Left cardiac atrium (tissue), 4 donors: Measurements from ENCODE around the gene PDGFD. TPM values are rescaled to one million over a fixed set of nuclear protein-coding genes. Genes with fewer than 3 reads are reported as not detected.

ENCODE experiments used
- ATAC-seq, 2 donors: fragments of 200-7000 bp; cut with Tn5 transposase; one replicate each; pipeline ENCODE4 v1.9.1; 2020; ENCODE audit warnings: mild to moderate bottlenecking in 2 of 2, moderate library complexity in 2 of 2
- DNase-seq: peaks from one replicate; pipeline ENCODE4 v3.0.0-alpha.2; 2020
- intact Hi-C, 2 donors: fragments of 100-400 bp; cut with DNase I; formaldehyde crosslinking; loops; one replicate each; pipeline versions ENCODE4 v1.14.1 to v1.15.1; 2022 to 2023
- total RNA-seq, 2 donors: library from RNA; stranded (reverse); fragmentation: NEBNext Ultra II Directional; extraction: Animal tissue kit (Norgen Biotek cat#: 25700); gene quantifications; one replicate each; pipeline ENCODE4 v1.2.1, GENCODE V29; 2021
- donor health status: DM: no; HTN: yes; CAD: no.
- donor health status: DM: no; HTN: yes; CAD: no; lungs with severe emphysema.
- donor health status: DM: yes; HTN: yes; CAD: no.
- donor health status: Dilated cardiomyopathy.

The PDGFD gene
- total RNA-seq, 2 donors from 2014 or later = 8.7 to 17.3 TPM

GRCh38 chr11:103944251-103944940 lies 219.6 kb downstream of the PDGFD start:
- intact Hi-C loops = loop anchor here in 1 of 2 donors (5.0 kb wide), 1 partner anchor 52 kb away; no protein-coding TSS in a partner anchor
- ATAC-seq = no peak

GRCh38 chr11:103942646-103943045 lies 221.3 kb downstream of the PDGFD start:
- ATAC-seq (no peak), DNase-seq (no peak)
- intact Hi-C loops = loop anchor here in 1 of 2 donors (5.0 kb wide), 1 partner anchor 50 kb away; no protein-coding TSS in a partner anchor

More at GRCh38 chr11:103944251-103944940, 219.6 kb downstream of the PDGFD start:
- DNase-seq = no peak

GRCh38 chr11:103940551-103940950 lies 223.4 kb downstream of the PDGFD start:
- DNase-seq (no peak), ATAC-seq (no peak)
- intact Hi-C loops = loop anchor here in 1 of 2 donors (5.0 kb wide), 1 partner anchor 48 kb away; no protein-coding TSS in a partner anchor

- DNase-seq = no peak
- no peak for ATAC-seq
- intact Hi-C loops = loop anchor here in 1 of 2 donors (5.0 kb wide), 1 partner anchor 47 kb away; no protein-coding TSS in a partner anchor
These were observed 224.3 kb downstream of the PDGFD start for GRCh38 chr11:103939694-103940093.

GRCh38 chr11:103936059-103936458 lies 227.9 kb downstream of the PDGFD start:
- intact Hi-C loops = no loop called here
- no peak for ATAC-seq
- no peak for DNase-seq

- DNase-seq = no peak
- intact Hi-C loops = no loop called here
- no peak for ATAC-seq
These were observed 228.7 kb downstream of the PDGFD start for GRCh38 chr11:103935219-103935618.

GRCh38 chr11:103929170-103929903 lies 234.6 kb downstream of the PDGFD start:
- intact Hi-C loops = no loop called here
- no peak for DNase-seq
- no peak for ATAC-seq

- intact Hi-C loops = no loop called here
- peak in 1 of 2 donors; percentile 44 for ATAC-seq
These were observed 235.2 kb downstream of the PDGFD start for GRCh38 chr11:103928802-103929161.

GRCh38 chr11:103928040-103928801 lies 235.7 kb downstream of the PDGFD start:
- ATAC-seq (no peak), DNase-seq (no peak)
- intact Hi-C loops = no loop called here

More at GRCh38 chr11:103928802-103929161, 235.2 kb downstream of the PDGFD start:
- DNase-seq = no peak

- intact Hi-C loops = no loop called here
- peak in 1 of 2 donors; percentile 26 for ATAC-seq
- DNase-seq = no peak
These were observed 236.4 kb downstream of the PDGFD start for GRCh38 chr11:103927535-103927934.

- no peak for DNase-seq
- intact Hi-C loops = no loop called here
- no peak for ATAC-seq
These were observed 237.0 kb downstream of the PDGFD start for GRCh38 chr11:103926990-103927389.

GRCh38 chr11:103924166-103925013 lies 239.6 kb downstream of the PDGFD start:
- no peak for DNase-seq
- intact Hi-C loops = no loop called here

GRCh38 chr11:103923451-103923931 lies 240.5 kb downstream of the PDGFD start:
- DNase-seq = no peak
- intact Hi-C loops = no loop called here
- ATAC-seq = no peak

More at GRCh38 chr11:103924166-103925013, 239.6 kb downstream of the PDGFD start:
- ATAC-seq = no peak

- intact Hi-C loops = no loop called here
- ATAC-seq = no peak
- no peak for DNase-seq
These were observed 243.0 kb downstream of the PDGFD start for GRCh38 chr11:103920933-103921332.

GRCh38 chr11:103920449-103920848 lies 243.5 kb downstream of the PDGFD start:
- intact Hi-C loops = no loop called here
- no peak for ATAC-seq
- no peak for DNase-seq

- no peak for ATAC-seq
- no peak for DNase-seq
- intact Hi-C loops = no loop called here
These were observed 253.2 kb downstream of the PDGFD start for GRCh38 chr11:103910721-103911120.

GRCh38 chr11:103907548-103908455 lies 256.1 kb downstream of the PDGFD start:
- ATAC-seq (no peak), DNase-seq (no peak)
- intact Hi-C loops = no loop called here

GRCh38 chr11:103907136-103907535 lies 256.8 kb downstream of the PDGFD start:
- ATAC-seq (no peak), DNase-seq (no peak)
- intact Hi-C loops = no loop called here
